ENCODE data around the gene IMPG1. TPM values are rescaled to one million over a fixed set of nuclear protein-coding genes. Genes with fewer than 3 reads are reported as not detected.

IMPG1 gene
- total and polyA plus RNA-seq, 4 experiments from 2014 or later: not detected

DNA sequence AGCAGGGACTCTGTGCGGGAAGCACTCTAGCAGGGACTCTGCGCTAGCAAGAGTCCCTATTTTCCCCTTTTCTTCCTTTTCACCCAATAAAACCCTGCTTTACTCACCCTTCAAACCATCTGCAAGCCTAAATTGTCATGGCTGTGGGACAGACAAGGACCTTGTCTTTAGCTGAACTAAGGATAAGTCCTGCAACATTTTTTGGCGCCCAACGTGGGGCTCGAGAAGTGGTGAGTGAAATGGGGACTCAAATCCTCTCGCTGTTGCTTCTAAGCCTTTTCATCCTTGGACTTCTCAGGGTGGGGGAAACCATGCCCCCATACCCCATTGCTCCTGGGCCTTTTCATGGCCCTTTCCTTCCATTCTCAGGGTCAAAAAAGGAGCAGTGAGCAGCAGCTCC is 46.4 kb downstream of the IMPG1 start:
- Mint-ChIP-seq H3K4me3 (no peak overlapping the region), H3K4me1 (no peaks in the 10 kb centered on the region), H3K27me3 (no peaks in the 10 kb centered on the region), H3K9me3 (peaks cover 0 to 64% (median 35%) of the 10 kb centered on the region in 8 donors), H3K36me3 (peaks cover 0 to 4% of the 10 kb centered on the region in 2 donors), H3K27ac (no peak overlapping the region)
- intact Hi-C loops (cut with micrococcal nuclease): no loop called here
- ChIA-PET POLR2A (ENCODE audit: partially characterized antibody) (no interaction called here), CTCF (ENCODE audit: partially characterized antibody) (no interaction called here)
- Histone ChIP-seq H3K27ac (ENCODE audit: low read depth, low read length) (no peak overlapping the region), H3K4me1 (ENCODE audit: insufficient read depth, low read length) (no peaks in the 10 kb centered on the region), H3K9me3 (ENCODE audit: control insufficient read depth in 1 of 2, low read length in 2 of 2) (peaks cover 0 to 19% of the 10 kb centered on the region in 2 donors), H3K4me3 (ENCODE audit: low read length in 2 of 2) (no peak overlapping the region), H3K27me3 (ENCODE audit: insufficient read depth, low read length) (no peaks in the 10 kb centered on the region), H3K36me3 (ENCODE audit: insufficient read depth, low read length) (no peaks in the 10 kb centered on the region)
- no peak for DNase-seq

DNA sequence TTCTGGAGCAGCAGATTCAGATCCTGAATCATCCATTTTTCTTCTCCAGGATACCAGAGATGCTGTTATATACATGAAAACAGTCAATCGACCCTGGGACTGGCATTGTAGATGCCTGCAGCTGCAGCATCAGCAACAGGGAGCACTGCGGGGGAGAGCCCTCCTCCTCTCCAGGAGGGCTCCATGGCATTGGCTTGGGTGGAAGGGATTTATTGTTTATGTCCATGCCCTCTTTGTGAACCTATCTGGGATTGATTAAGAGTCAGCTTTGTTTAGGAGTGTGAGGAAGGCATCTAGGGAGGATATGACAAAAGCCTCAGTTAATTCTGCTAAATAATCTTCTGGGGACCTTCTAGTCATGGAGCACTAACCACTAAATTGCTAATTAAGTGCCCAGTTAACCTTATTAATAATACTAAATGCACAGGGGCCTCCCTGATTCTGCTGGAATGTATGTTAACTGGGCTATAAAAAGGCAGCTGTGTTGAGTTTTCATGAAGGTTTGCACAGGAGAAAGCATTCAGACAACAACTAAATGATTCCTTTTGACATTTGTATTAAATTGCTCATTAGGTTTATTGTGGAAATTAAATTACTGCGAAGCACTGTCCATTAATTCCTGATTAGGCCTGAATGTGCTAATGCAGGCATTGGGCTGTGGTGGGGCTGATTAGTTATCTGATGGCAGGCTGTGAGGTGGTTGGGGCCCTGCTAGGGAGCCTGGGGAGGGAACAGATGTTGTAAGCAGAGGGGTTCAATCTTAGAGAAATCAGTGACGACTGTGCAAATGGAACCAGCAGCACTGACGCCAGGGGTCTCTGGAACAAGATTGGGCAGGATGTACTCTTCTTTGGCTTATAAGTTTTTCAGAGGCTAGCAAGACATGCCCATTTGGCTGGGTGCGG is 57.6 kb downstream of the IMPG1 start:
- no peaks in the 10 kb centered on the region for H3K36me3 ChIP-seq (ENCODE audit: insufficient read depth, low read length)
- H3K27ac ChIP-seq (ENCODE audit: low read depth, low read length): no peak overlapping the region
- DNase-seq: no peak
- no peak overlapping the region for H3K27ac Mint-ChIP-seq
- no peak overlapping the region for H3K4me3 Mint-ChIP-seq
- intact Hi-C loops (cut with micrococcal nuclease): no loop called here
- peaks cover 0 to 5% (median 3%) of the 10 kb centered on the region in 8 donors for H3K9me3 Mint-ChIP-seq
- H3K4me3 ChIP-seq (ENCODE audit: low read length in 2 of 2): no peak overlapping the region
- ChIA-PET CTCF (ENCODE audit: partially characterized antibody) (no interaction called here), POLR2A (ENCODE audit: partially characterized antibody) (no interaction called here)
- no peaks in the 10 kb centered on the region for H3K27me3 ChIP-seq (ENCODE audit: insufficient read depth, low read length)
- peaks cover 0 to 5% of the 10 kb centered on the region in 2 donors for H3K27me3 Mint-ChIP-seq
- H3K4me1 Mint-ChIP-seq: no peaks in the 10 kb centered on the region
- H3K4me1 ChIP-seq (ENCODE audit: insufficient read depth, low read length): no peaks in the 10 kb centered on the region
- H3K9me3 ChIP-seq (ENCODE audit: control insufficient read depth in 1 of 2, low read length in 2 of 2): no peaks in the 10 kb centered on the region
- no peaks in the 10 kb centered on the region for H3K36me3 Mint-ChIP-seq

DNA sequence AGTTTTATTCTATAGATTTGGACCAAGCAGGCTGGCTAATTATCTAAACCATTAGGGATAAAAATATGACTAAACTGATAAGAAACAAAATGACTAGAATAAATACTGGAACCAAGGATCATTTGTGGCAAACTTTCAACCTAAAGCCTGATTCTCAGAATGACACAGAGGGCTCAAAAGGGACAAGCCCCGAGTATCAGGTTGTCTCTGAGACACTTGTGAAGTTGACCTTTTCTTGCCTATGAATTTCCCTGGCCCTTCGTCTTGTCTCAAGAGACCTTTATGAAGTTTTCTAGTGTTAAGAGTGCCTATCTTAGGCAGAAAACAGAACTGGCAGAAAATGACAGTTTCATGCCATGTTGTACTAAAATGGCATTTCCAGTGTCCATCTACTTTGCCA is 68.3 kb downstream of the IMPG1 start:
- Histone ChIP-seq H3K27ac (ENCODE audit: low read depth, low read length) (no peak overlapping the region), H3K36me3 (ENCODE audit: insufficient read depth, low read length) (no peaks in the 10 kb centered on the region), H3K27me3 (ENCODE audit: insufficient read depth, low read length) (no peaks in the 10 kb centered on the region), H3K9me3 (ENCODE audit: control insufficient read depth in 1 of 2, low read length in 2 of 2) (no peaks in the 10 kb centered on the region), H3K4me1 (ENCODE audit: insufficient read depth, low read length) (no peaks in the 10 kb centered on the region), H3K4me3 (ENCODE audit: low read length in 2 of 2) (no peak overlapping the region)
- Mint-ChIP-seq H3K27me3 (no peaks in the 10 kb centered on the region), H3K27ac (no peak overlapping the region), H3K36me3 (no peaks in the 10 kb centered on the region), H3K9me3 (peaks cover 0 to 3% (median 0%) of the 10 kb centered on the region in 8 donors), H3K4me3 (no peak overlapping the region), H3K4me1 (no peaks in the 10 kb centered on the region)
- DNase-seq: no peak
- ChIA-PET POLR2A (ENCODE audit: partially characterized antibody) (no interaction called here), CTCF (ENCODE audit: partially characterized antibody) (no interaction called here)
- intact Hi-C loops (cut with micrococcal nuclease): no loop called here

DNA sequence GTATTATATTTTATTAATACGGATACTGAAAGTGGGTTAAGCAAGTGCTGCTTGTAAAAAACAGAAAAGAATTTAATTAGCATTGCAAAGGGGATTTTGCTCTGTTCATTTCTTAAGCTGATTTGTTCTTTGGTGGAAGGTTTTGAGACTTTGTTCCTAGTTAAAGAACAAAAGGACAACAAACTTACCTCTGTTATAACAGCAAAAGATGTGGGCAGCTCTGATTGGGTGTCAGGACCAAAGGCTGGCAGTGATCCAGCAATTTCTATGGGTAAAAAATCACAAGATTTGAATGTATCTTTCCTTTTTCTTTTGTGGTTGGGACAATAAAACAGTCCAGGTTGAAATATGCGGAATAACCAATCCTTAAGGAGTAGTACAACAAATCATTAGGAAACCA is 68.8 kb downstream of the IMPG1 start:
- Histone ChIP-seq H3K27me3 (ENCODE audit: insufficient read depth, low read length) (no peaks in the 10 kb centered on the region), H3K9me3 (ENCODE audit: control insufficient read depth in 1 of 2, low read length in 2 of 2) (no peaks in the 10 kb centered on the region), H3K4me1 (ENCODE audit: insufficient read depth, low read length) (no peaks in the 10 kb centered on the region), H3K36me3 (ENCODE audit: insufficient read depth, low read length) (no peaks in the 10 kb centered on the region), H3K27ac (ENCODE audit: low read depth, low read length) (no peak overlapping the region), H3K4me3 (ENCODE audit: low read length in 2 of 2) (no peak overlapping the region)
- Mint-ChIP-seq H3K27ac (no peak overlapping the region), H3K9me3 (peaks cover 0 to 3% (median 0%) of the 10 kb centered on the region in 8 donors), H3K4me1 (no peaks in the 10 kb centered on the region), H3K4me3 (no peak overlapping the region), H3K36me3 (no peaks in the 10 kb centered on the region), H3K27me3 (no peaks in the 10 kb centered on the region)
- intact Hi-C loops (cut with micrococcal nuclease): no loop called here
- ChIA-PET POLR2A (ENCODE audit: partially characterized antibody) (no interaction called here), CTCF (ENCODE audit: partially characterized antibody) (no interaction called here)
- no peak for DNase-seq

DNA sequence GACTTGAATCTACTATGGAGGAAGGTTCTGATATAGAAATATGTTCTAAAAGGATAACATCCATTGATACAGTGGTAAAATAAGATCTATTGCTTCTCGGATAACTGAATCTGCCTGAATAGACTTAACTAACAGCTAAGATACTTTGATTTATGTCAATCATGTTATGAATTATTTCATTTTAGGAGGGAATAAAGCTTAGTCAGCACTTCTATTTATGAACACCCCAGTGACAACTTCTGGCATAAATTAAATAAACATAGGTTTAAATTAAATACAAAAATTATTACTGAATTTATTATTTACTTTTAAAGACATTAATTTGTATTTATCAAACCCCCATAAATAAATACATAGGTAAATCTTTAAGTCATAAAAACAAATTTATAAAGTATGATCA is 69.3 kb downstream of the IMPG1 start:
- ChIA-PET POLR2A (ENCODE audit: partially characterized antibody) (no interaction called here), CTCF (ENCODE audit: partially characterized antibody) (no interaction called here)
- H3K27me3 ChIP-seq (ENCODE audit: insufficient read depth, low read length): no peaks in the 10 kb centered on the region
- intact Hi-C loops (cut with micrococcal nuclease): no loop called here
- Mint-ChIP-seq H3K4me3 (no peak overlapping the region), H3K9me3 (peaks cover 0 to 3% (median 0%) of the 10 kb centered on the region in 8 donors), H3K27me3 (no peaks in the 10 kb centered on the region), H3K27ac (no peak overlapping the region), H3K4me1 (no peaks in the 10 kb centered on the region), H3K36me3 (no peaks in the 10 kb centered on the region)
- no peak overlapping the region for H3K4me3 ChIP-seq (ENCODE audit: low read length in 2 of 2)
- no peak for DNase-seq
- H3K36me3 ChIP-seq (ENCODE audit: insufficient read depth, low read length): no peaks in the 10 kb centered on the region
- H3K27ac ChIP-seq (ENCODE audit: low read depth, low read length): no peak overlapping the region
- H3K9me3 ChIP-seq (ENCODE audit: control insufficient read depth in 1 of 2, low read length in 2 of 2): no peaks in the 10 kb centered on the region
- H3K4me1 ChIP-seq (ENCODE audit: insufficient read depth, low read length): no peaks in the 10 kb centered on the region

DNA sequence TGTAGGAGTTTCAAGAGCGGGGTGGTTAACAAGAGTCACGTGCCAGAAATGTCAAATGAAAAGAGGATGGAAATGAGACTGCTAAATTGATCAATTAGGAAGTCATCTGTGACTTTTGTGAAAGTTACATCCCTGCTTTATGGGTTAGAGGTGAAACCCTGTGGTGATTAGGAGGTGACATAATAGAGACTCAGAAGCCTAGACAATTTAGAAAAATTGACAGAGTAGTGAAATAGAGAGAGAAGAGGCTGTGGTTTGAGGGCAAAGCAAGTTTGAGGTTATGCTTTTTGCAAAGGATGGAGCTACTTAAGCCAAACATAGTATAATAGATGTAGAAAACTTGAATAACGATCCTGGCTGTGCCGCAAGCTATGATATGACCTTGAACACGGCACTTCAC is 71.8 kb downstream of the IMPG1 start:
- no peak overlapping the region for H3K4me3 ChIP-seq (ENCODE audit: low read length in 2 of 2)
- no peaks in the 10 kb centered on the region for H3K36me3 Mint-ChIP-seq

DNA sequence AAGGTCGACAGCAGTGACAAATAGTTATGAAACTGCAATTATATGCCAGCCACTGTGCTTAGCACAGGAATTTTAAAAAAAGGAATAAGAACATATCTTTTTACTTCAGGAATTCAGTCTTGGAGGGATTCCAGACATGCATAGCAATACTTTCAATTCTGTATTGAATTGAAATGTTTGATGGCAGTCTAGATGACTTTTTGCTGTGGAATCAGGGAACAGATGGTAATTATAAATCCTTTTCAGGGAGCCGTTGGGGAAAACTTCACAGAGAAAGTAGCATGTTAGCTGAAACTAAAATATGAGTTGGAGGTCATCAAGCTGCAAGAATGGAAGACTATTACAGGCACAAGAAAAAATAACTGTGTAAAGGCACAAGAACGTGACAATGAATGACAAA is 74.8 kb downstream of the IMPG1 start:
- CTCF ChIA-PET (ENCODE audit: partially characterized antibody): no interaction called here

More for the DNA sequence above, 71.8 kb downstream of the IMPG1 start:
- no peaks in the 10 kb centered on the region for H3K27me3 ChIP-seq (ENCODE audit: insufficient read depth, low read length)
- POLR2A ChIA-PET (ENCODE audit: partially characterized antibody): no interaction called here
- DNase-seq: no peak
- H3K27ac ChIP-seq (ENCODE audit: low read depth, low read length): no peak overlapping the region
- H3K4me1 Mint-ChIP-seq: no peaks in the 10 kb centered on the region
- no peaks in the 10 kb centered on the region for H3K4me1 ChIP-seq (ENCODE audit: insufficient read depth, low read length)
- intact Hi-C loops (cut with micrococcal nuclease): no loop called here
- CTCF ChIA-PET (ENCODE audit: partially characterized antibody): no interaction called here
- no peaks in the 10 kb centered on the region for H3K27me3 Mint-ChIP-seq
- H3K9me3 ChIP-seq (ENCODE audit: control insufficient read depth in 1 of 2, low read length in 2 of 2): no peaks in the 10 kb centered on the region
- H3K27ac Mint-ChIP-seq: no peak overlapping the region
- no peak overlapping the region for H3K4me3 Mint-ChIP-seq
- peaks cover 0 to 3% (median 0%) of the 10 kb centered on the region in 8 donors for H3K9me3 Mint-ChIP-seq
- no peaks in the 10 kb centered on the region for H3K36me3 ChIP-seq (ENCODE audit: insufficient read depth, low read length)

More for the DNA sequence above, 74.8 kb downstream of the IMPG1 start:
- H3K27me3 ChIP-seq (ENCODE audit: insufficient read depth, low read length): no peaks in the 10 kb centered on the region
- H3K4me3 ChIP-seq (ENCODE audit: low read length in 2 of 2): no peak overlapping the region
- peaks cover 0 to 2% (median 0%) of the 10 kb centered on the region in 8 donors for H3K9me3 Mint-ChIP-seq
- POLR2A ChIA-PET (ENCODE audit: partially characterized antibody): no interaction called here
- no peaks in the 10 kb centered on the region for H3K4me1 ChIP-seq (ENCODE audit: insufficient read depth, low read length)
- H3K27ac Mint-ChIP-seq: no peak overlapping the region
- no peak overlapping the region for H3K27ac ChIP-seq (ENCODE audit: low read depth, low read length)
- no peaks in the 10 kb centered on the region for H3K4me1 Mint-ChIP-seq
- intact Hi-C loops (cut with micrococcal nuclease): no loop called here
- DNase-seq: no peak
- peaks cover 0 to 2% of the 10 kb centered on the region in 2 donors for H3K27me3 Mint-ChIP-seq
- no peak overlapping the region for H3K4me3 Mint-ChIP-seq
- H3K36me3 Mint-ChIP-seq: no peaks in the 10 kb centered on the region
- H3K36me3 ChIP-seq (ENCODE audit: insufficient read depth, low read length): no peaks in the 10 kb centered on the region
- H3K9me3 ChIP-seq (ENCODE audit: control insufficient read depth in 1 of 2, low read length in 2 of 2): no peaks in the 10 kb centered on the region
